NCI-H187 (cell line): ENCODE measurements around the gene CCDC13.

Source experiments
- DNase-seq, 2 experiments: peaks; one replicate each; lab custom pipeline; 2025; lab: John Stamatoyannopoulos, UW

The CCDC13 gene

DNA sequence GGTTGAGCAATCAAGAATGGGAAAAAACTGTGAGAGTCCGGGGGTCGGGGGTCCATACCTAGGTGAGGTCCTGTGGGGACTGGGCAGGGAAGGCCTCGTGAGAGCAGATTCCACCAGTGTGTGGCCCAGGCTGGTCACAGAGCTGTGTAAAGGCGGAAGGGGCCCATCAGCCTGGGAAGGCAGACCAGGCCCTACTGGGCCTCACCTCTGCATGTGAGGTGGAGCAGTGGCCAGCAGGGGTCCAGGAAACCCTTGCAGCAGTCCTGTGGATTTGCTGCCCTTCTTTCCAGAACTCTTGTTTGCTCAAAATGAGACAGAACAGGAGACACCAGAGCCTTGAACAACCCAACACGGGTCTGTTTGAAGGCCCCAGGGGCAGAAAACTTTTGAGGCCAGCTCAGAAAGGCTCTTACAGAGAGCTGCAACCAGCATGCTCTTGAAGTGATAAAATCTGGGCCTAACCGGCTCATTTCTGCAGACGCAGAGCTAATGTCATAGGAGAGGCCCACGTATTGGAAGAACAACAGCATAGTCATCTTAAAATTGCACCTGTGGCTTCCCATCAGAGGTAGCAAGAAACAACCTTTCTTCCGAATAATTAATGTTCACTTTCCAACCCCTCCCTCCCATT lies 40.1 kb downstream of the CCDC13 start:
- DNase-seq: no peak

DNA sequence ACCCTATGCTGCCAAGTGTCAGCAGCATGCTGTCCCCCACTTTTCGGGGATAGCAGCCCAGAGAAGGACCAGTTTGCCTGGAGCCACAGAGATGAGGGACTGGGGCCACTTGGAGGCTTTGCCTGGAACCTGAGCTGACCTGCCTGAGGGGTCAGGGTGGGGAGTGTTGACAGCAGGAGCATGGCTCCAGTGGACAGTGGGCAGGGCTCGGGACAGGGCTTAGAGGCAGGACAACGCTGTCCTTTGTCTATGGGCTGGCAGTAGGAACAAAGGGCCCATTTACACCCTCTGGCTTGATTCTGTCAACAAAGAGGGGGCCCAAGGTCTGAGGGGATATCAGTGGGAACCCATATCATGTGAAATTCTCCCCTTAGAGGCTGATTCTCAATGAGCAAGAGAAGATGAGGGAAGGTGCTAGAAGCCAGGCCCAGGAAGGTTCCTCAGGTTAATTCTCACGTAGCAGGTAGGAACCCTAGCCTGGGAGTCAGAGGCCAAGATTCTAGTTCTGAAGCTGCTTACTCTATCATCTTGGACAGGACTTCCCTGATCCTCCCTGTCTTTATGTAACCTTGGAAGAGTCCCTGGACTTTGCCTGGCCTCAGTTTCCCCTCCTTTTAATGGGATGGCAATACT lies 40.7 kb downstream of the CCDC13 start:
- no peak for DNase-seq

DNA sequence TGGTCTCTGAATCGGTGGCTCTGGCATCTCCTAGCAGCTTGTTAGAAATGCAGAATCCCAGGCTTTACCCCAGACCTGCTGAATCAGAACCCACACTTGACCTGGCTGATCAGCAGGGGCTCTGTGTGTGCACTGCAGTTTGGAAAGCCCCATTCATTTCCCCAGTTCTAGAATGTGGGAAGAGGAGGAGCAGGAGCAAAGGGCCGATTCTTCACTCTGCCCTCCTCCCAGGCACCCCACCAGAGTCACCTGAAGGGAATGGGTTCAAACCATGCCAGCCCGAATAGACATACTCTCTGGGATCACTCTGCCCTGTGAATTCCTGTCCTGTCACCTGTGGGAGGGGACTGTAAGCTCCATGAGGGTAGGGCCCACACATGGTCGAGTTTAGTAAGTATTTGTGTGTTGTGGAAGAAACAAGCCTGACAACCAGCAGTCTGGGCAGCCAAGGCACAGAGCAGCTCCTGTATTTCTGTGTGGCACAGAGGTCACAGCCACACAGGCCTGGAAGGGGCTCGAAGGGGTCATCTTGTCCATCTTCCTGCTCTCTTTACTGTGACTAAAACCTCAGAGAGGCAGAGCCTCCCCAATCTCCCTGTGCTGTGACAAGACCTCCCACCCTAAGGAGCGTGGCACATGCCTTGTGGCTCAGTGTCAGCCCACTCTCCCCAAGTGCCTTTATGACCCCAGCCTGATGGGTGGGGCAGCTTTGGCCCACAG lies 41.4 kb downstream of the CCDC13 start:
- DNase-seq: no peak

DNA sequence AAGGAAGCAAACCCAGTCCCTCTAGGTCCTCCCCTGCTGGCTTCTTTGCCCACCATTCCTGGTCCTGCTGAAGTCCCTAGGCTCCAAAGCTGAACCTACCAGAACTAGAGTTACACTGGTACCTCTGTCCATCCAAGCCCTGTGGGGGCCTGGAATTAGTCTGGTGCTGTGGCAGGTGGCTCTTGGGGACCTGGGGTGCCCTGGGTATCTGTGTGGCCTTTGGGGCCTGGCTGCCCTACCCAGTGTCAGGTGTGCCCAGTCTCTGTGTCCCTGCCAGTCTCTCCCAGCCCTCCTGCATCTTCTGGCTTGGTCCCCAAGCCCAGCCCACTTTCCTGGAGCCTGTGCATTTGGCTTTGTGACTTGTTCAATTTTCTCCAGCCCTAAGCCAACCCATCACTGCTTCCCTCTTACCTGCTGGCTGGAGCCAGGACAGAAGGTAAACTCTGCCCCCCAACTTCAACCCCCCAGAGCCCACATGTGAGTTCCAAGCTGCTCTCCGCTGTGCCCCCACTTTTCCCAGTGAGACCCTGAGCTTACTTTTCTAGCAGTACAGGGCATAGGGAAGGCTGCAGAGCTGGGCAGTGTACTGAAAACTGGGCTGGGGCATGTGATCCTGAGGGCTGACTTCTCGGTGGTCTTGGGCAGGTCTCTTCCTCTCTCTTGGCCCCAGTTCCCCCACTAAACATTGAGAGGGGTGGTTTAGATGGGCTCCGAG lies 42.2 kb downstream of the CCDC13 start:
- no peak for DNase-seq

DNA sequence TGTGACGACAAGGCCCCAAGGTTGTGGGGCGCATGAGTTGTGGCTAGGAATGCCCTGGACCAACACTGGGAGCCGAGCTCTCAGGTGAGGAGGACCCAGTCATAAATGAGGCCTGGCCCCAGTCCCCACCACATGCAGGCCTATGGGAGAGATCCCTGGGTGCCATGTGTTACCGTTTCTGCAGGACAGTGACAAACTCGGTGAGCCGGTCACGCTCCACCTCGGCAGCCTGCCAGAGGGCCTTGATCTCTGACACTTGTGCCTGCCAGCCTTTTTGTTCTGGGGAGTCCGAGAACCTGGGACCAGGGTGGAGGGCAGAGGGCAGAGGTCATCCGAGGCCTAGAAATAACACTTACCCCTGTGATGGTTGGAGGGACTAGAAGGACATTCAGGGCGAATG lies 42.8 kb downstream of the CCDC13 start:
- no peak for DNase-seq

DNA sequence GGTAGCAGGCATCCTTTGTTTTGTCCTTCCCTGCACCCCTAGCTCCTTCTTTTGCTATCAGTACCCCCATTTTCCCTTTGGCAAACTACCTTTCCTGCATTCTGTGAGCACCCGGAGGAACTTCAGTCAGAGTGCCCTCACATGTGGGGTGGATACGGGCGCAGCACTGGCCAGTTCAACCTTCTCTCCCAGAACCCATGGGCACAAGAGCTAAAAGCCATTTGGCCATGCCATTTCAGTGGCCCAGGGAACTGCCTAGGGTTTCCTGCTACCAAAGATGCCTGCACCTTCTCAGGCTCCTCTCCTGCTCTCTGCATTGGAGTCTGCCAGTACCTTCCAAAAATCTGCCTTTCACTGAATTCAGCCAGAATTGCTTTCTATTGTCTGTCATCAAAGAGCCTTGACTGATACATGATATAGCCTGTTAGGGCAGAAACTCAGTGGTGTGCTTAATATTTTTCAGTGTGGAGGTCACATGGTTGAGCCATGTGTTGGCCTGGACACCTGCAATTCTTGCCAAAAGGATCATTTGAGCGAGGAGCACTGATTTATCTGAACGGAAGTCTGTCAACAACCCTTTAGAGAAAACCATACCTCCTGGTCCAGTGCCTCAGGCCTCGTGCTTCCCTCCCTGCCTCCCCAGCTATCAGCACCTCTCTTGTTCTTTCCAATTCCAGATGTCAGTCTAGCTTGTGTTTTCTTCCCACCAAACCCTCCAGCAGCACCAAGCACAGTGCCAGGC lies 43.5 kb downstream of the CCDC13 start:
- no peak for DNase-seq

DNA sequence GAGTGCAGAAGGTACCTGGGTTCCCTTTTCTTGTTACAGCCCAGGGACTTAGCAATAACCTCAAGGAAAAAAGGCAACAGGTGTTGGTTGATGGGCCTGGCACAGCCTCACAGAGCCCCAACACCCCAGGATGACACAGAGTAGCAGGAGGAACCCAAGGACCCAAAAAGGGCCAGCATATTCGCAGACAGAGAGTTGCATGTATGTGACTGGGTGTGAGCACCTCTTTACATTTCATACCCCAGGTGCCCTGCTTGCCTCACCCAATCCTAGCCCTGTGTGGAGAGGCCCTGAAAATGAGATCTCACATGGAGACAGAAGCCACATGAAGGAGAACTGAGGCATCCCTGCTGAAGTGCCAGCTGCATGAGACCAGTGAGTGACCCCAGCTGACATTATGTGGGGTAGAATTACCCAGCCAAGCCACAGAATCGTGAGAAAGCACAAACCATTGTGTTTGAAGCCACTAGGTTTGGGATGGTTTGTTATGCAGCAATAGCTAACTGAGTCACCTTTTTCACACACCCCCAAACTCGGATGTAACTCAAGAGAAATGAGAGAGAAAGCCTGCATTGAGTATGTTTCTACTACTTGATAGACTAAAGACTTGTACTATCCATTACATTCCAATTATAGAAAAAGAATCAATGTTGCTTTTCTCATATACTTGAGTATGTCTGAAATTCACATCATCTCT lies 44.2 kb downstream of the CCDC13 start:
- DNase-seq: no peak

DNA sequence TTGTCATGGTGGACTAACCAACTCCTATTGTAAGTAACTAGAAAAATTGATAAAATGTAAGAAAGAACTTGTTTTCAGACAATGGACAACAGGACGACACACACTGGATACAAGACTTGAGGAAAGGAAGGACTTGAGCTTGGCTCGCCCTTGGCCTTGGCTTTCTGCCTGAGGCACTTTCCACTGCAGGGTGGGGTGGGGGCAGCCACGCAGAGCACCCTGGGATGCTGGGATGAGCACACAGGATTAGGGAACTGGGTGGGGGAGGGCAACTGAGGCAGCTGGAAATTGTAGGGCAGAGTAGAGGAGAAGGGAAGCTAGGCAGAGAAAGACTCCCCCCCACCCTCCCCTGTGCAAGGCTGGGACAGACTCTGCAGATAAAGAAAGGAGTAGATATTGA lies 45.0 kb downstream of the CCDC13 start:
- no peak for DNase-seq

DNA sequence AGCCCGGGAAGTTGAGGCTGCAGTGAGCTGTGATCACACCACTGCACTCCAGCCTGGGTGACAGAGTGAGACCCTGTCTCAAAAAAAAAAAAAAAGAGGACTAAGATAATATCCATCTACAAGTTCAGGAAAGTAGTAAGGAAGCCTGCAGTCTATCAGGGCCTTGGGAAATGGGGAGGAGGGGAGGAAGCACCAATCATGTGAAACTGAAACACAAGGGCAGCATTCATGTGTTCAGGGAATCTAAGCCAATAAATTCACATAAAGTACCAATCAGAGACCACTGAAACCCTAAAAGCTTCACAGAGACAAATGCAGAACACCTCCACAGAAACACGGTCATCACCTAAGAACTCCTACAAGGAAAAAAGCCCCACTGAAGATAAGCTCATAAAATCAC lies 47.6 kb downstream of the CCDC13 start:
- no peak for DNase-seq

DNA sequence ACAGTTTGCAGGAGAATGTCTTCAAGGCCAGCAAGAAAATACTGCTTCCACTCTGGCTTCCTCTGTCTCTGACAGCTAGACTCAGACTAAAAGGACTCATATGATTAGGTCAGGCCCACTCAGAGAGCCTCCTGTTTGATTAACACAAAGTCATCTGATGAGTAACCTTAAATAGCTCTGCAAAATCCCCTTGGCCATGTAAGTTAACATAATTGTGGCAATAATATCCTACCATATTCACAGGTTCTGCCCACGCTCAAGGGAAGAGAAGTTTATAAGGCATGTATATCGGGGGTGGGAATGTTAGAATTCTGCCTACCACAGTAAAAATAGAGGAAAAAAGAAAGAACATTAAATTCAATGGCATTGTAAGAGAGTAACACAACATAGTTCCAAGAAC lies 49.8 kb downstream of the CCDC13 start:
- no peak for DNase-seq
